ENCODE measurements around the gene ZNF189. TPM values are rescaled to one million over a fixed set of nuclear protein-coding genes. Genes with fewer than 3 reads are reported as not detected.

Gene ZNF189
- total and polyA plus RNA-seq, 2 donors (not counting 3 experiments of a cell fraction or from before 2014, with no cell fraction given) = 3.3 to 14.6 TPM

DNA sequence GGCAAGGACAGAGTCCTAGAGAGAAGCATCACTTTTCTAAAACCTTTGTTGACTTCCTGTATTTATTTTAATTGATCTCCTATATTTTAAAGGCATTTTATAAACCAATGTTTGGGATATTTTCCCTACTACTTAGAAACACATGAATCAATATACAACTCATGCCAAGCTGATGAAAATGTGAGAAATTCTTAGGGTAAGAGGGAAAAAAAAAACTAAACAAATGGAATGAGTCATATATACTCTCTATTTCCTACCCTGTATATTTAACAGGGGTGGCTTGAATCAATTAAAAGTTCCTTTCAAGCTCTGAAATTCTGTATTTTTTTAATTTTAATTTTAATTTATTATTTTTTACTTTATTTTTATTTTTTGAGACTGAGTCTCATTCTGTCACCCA lies 33.5 kb upstream of the ZNF189 start:
- FAIRE-seq (no peak), DNase-seq (ENCODE audit: low read depth, low spot score) (no peak)
- Histone ChIP-seq H3K9ac (replicated peaks; ENCODE audit: extremely low read depth, insufficient read depth, low read length) (no peak overlapping the region), H3K9me3 (replicated peaks; ENCODE audit: control insufficient read depth, insufficient read depth, low read length) (no peaks in the 10 kb centered on the region), H3K27ac (ENCODE audit: insufficient read depth, low read depth, low read length) (no peak overlapping the region), H3K79me2 (ENCODE audit: control insufficient read depth, insufficient read depth, low read length) (no peaks in the 10 kb centered on the region), H4K20me1 (replicated peaks; ENCODE audit: control insufficient read depth, extremely low read depth, insufficient read depth, low read length) (no peaks in the 10 kb centered on the region), H3K4me2 (ENCODE audit: insufficient read depth, low read length) (no peak overlapping the region), H3K36me3 (ENCODE audit: control insufficient read depth in 2 of 2, extremely low read depth in 1 of 2, insufficient read depth in 2 of 2, low read length in 2 of 2) (no peaks in the 10 kb centered on the region), H2AFZ (ENCODE audit: low read depth, low read length) (no peak overlapping the region), H3K4me3 (replicated peaks in 1 of 3; ENCODE audit: insufficient read depth in 1 of 3, low read depth in 1 of 3, low read length in 3 of 3) (no peak overlapping the region), H3K9me1 (replicated peaks; ENCODE audit: control insufficient read depth, extremely low read depth, insufficient read depth, low read length) (no peaks in the 10 kb centered on the region), H3K27me3 (ENCODE audit: control insufficient read depth in 2 of 2, insufficient read depth in 2 of 2, low read length in 2 of 2) (no peaks in the 10 kb centered on the region), H3K4me1 (ENCODE audit: control insufficient read depth, extremely low read depth, insufficient read depth, low read length) (no peaks in the 10 kb centered on the region)
- POLR2A ChIA-PET = no interaction called here
- CTCF ChIA-PET = interaction anchor here (0.7 kb wide), 1 partner anchor 246 kb away, joined by 3 read pairs; no protein-coding TSS in a partner anchor
- dilution Hi-C loops (cut with MboI; ENCODE audit: extremely low pct_ligation_motif_present, low sequenced_read_pairs) (no loop called here), intact Hi-C loops (cut with micrococcal nuclease) (no loop called here)
- BruUV-seq (replicated peaks) = no TSS peak
- TF ChIP-seq POLR2AphosphoS5 (IDR thresholded peaks at IDR 0.05; ENCODE audit: insufficient read depth, low read depth, low read length) (no peak), EZH2 (IDR thresholded peaks at IDR 0.05; ENCODE audit: borderline replicate concordance, low read depth, low read length, severe bottlenecking) (no peak), FOS (IDR thresholded peaks at IDR 0.05; ENCODE audit: borderline replicate concordance, insufficient read depth, low read length) (no peak), GATA2 (IDR thresholded peaks at IDR 0.05; ENCODE audit: insufficient read depth, insufficient read length, low read depth, low read length) (no peak), JUN (IDR thresholded peaks at IDR 0.05; ENCODE audit: borderline replicate concordance, insufficient read depth, insufficient read length, low read depth) (no peak), MYC (IDR thresholded peaks at IDR 0.05; ENCODE audit: low read depth, low read length) (no peak), POLR2A (IDR thresholded peaks at IDR 0.05; ENCODE audit: low read depth, low read length) (no peak)
- TF ChIP-seq, protein P1, sequence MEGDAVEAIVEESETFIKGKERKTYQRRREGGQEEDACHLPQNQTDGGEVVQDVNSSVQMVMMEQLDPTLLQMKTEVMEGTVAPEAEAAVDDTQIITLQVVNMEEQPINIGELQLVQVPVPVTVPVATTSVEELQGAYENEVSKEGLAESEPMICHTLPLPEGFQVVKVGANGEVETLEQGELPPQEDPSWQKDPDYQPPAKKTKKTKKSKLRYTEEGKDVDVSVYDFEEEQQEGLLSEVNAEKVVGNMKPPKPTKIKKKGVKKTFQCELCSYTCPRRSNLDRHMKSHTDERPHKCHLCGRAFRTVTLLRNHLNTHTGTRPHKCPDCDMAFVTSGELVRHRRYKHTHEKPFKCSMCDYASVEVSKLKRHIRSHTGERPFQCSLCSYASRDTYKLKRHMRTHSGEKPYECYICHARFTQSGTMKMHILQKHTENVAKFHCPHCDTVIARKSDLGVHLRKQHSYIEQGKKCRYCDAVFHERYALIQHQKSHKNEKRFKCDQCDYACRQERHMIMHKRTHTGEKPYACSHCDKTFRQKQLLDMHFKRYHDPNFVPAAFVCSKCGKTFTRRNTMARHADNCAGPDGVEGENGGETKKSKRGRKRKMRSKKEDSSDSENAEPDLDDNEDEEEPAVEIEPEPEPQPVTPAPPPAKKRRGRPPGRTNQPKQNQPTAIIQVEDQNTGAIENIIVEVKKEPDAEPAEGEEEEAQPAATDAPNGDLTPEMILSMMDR (IDR thresholded peaks at IDR 0.05; ENCODE audit: extremely low read depth in 1 of 2, insufficient read depth in 1 of 2, low read depth in 1 of 2, low read length in 2 of 2) = no peak
- TF ChIP-seq, protein P2, sequence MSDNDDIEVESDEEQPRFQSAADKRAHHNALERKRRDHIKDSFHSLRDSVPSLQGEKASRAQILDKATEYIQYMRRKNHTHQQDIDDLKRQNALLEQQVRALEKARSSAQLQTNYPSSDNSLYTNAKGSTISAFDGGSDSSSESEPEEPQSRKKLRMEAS (IDR thresholded peaks at IDR 0.05; ENCODE audit: insufficient read depth, insufficient read length) = no peak

Measured in endothelial cell of umbilical vein (primary cell).